ENCODE measurements around the gene GNB1.

- TF ChIP-seq, protein P1, sequence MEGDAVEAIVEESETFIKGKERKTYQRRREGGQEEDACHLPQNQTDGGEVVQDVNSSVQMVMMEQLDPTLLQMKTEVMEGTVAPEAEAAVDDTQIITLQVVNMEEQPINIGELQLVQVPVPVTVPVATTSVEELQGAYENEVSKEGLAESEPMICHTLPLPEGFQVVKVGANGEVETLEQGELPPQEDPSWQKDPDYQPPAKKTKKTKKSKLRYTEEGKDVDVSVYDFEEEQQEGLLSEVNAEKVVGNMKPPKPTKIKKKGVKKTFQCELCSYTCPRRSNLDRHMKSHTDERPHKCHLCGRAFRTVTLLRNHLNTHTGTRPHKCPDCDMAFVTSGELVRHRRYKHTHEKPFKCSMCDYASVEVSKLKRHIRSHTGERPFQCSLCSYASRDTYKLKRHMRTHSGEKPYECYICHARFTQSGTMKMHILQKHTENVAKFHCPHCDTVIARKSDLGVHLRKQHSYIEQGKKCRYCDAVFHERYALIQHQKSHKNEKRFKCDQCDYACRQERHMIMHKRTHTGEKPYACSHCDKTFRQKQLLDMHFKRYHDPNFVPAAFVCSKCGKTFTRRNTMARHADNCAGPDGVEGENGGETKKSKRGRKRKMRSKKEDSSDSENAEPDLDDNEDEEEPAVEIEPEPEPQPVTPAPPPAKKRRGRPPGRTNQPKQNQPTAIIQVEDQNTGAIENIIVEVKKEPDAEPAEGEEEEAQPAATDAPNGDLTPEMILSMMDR (IDR thresholded peaks at IDR 0.05) = no peak
- no peak for TF ChIP-seq POLR2AphosphoS5 (IDR thresholded peaks at IDR 0.05; ENCODE audit: insufficient read depth in 1 of 2, low read depth in 1 of 2)
Observed at GRCh38 chr1:1938613-1939295, 47.9 kb upstream of the GNB1 start.

Data from vagina (tissue), 2 donors.